SK-N-SH (cell line): ENCODE results near the gene QTRT2.

Source experiments
- CTCF ChIP-seq: fragments of 200-600 bp; sonication (generic); IDR thresholded peaks from 2 replicates; pipeline ENCODE4 v1.6.1; 2017; ENCODE audit warnings: antibody characterized with exemption, mild to moderate bottlenecking, moderate library complexity
- EZH2phosphoT487 ChIP-seq: fragments of 200-600 bp; sonication (generic); IDR thresholded peaks from 2 replicates; pipeline ENCODE4 v1.6.1; 2017; ENCODE audit warnings: low read depth, mixed run types, mild to moderate bottlenecking, antibody characterized with exemption, moderate library complexity, borderline replicate concordance
- GABPA ChIP-seq: IDR thresholded peaks from 2 replicates; pipeline ENCODE4 v1.4.0; 2012; ENCODE audit warnings: low read depth, mild to moderate bottlenecking
- MAX ChIP-seq: IDR thresholded peaks from 2 replicates; pipeline ENCODE4 v1.4.0; 2012; ENCODE audit warnings: low read depth
- MEF2A ChIP-seq: IDR thresholded peaks from 2 replicates; pipeline ENCODE4 v1.4.0; 2012; ENCODE audit warnings: low read depth, borderline replicate concordance
- NFIC ChIP-seq: IDR thresholded peaks from 2 replicates; pipeline ENCODE4 v1.4.0; 2012; ENCODE audit warnings: borderline replicate concordance
- POLR2AphosphoS5 ChIP-seq: IDR thresholded peaks from 2 replicates; pipeline ENCODE4 v1.6.1; 2012; ENCODE audit warnings: low read depth, low read length
- SIN3A ChIP-seq: IDR thresholded peaks from 2 replicates; pipeline ENCODE4 v1.6.1; 2012; ENCODE audit warnings: low read depth, mild to moderate bottlenecking, low read length, moderate library complexity, borderline replicate concordance
- SMC3 ChIP-seq: IDR thresholded peaks from 2 replicates; pipeline ENCODE4 v1.6.1; 2012; ENCODE audit warnings: low read depth, low read length, improper control_type of control experiment
- ZBTB33 ChIP-seq: IDR thresholded peaks from 2 replicates; pipeline ENCODE4 v1.4.0; 2012; ENCODE audit warnings: low read depth, borderline replicate concordance
- TF ChIP-seq, protein P1 (sequence below): fragments of 150-350 bp; IDR thresholded peaks from 2 replicates; pipeline ENCODE4 v1.6.1; 2016; ENCODE audit warnings: mild to moderate bottlenecking, low read depth, low read length

DNA sequence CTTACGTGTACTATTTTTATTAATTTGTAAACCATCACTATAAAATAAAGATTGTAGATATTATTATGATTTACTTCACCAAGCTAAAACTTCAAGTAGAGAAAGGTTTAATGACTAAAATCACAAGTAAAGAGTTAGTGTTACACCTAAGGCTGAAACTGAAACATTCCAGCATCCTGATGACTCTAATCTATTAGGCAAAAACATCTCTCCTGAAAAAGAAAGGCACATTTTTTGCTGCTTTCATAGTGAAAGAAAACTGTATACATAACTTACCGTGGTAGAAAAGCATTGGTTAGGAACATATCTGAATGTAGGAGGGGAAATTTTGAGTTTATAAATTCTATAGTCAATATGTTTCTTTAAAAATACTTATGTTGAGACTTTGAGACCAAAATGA lies 35.6 kb upstream of the QTRT2 start:
- no peak for TF ChIP-seq CTCF
- no peak for TF ChIP-seq SMC3
- TF ChIP-seq ZBTB33: no peak
- TF ChIP-seq SIN3A: no peak
- TF ChIP-seq, protein P1, sequence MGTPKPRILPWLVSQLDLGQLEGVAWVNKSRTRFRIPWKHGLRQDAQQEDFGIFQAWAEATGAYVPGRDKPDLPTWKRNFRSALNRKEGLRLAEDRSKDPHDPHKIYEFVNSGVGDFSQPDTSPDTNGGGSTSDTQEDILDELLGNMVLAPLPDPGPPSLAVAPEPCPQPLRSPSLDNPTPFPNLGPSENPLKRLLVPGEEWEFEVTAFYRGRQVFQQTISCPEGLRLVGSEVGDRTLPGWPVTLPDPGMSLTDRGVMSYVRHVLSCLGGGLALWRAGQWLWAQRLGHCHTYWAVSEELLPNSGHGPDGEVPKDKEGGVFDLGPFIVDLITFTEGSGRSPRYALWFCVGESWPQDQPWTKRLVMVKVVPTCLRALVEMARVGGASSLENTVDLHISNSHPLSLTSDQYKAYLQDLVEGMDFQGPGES: no peak
- no peak for TF ChIP-seq POLR2AphosphoS5
- no peak for TF ChIP-seq NFIC
- TF ChIP-seq GABPA: no peak
- no peak for TF ChIP-seq MEF2A
- TF ChIP-seq MAX: no peak
- no peak for TF ChIP-seq EZH2phosphoT487
